HG02623 (cell line): ENCODE results near the gene KCNMA1.

Experiments used
- ATAC-seq: cut with Tn5 transposase; IDR thresholded peaks from one replicate; pipeline ENCODE4 v1.9.1; 2021; ENCODE audit warnings: moderate library complexity; ENCODE audit not compliant: unreplicated experiment

The KCNMA1 gene

GRCh38 chr10:76981251-76981650 is 656.4 kb downstream of the KCNMA1 start:
- ATAC-seq, result no peak

DNA sequence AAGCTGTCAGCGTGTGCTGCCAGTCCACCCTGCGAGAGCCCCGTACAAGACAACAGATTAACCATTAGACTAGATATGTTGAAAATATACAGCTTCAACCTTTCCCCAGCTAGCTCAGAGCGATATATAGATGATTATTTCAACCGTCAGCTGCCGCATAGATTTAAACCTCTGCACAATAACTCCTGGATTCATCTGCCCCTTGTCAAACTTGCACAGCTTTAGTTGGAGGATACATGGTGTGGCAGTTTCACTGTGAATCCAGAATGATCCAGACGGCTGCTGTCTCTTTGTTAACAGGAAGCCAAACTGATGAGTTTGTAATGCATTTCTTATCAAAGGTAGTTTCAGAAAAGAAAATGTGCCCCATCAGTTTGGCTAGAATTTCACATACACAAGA is 659.7 kb downstream of the KCNMA1 start:
- ATAC-seq, result no peak

DNA sequence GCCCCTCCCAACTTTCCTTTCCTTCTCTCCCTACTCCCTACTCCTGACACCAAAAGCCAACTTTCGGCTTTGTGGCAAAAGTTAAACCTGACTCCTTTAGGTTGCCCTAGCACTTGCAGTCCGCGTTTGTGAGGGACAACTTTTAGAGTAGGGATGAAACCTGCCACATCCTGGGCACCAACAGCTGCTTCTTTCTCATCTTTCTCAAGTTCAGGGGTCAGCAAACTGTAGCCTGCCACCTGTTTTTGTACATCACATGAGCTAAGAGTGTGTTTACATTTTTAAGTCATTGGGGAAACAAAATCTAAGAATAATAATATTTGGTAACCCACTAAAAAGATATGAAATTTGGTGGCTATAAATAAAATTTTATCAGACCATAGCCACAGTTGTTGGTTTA is 660.6 kb downstream of the KCNMA1 start:
- ATAC-seq, result no peak

DNA sequence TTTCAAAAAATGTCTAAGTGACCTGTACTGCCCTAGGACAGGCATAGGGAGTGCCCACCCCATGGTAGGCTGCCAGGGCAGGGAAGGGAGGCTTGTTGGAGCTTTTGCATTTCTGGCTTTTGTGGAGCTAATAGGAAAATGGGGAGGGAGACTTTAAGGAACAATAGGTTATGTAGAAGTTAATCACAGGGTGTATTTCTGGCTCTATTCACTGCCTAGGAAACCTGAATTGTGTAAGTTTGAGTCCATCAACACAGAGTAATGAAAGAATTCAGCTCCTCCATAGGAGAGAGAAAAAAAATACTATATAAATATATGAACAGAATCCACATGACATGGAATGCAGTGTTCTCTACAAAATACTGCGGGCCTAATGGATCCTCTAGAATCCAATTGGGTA is 661.5 kb downstream of the KCNMA1 start:
- no peak for ATAC-seq

DNA sequence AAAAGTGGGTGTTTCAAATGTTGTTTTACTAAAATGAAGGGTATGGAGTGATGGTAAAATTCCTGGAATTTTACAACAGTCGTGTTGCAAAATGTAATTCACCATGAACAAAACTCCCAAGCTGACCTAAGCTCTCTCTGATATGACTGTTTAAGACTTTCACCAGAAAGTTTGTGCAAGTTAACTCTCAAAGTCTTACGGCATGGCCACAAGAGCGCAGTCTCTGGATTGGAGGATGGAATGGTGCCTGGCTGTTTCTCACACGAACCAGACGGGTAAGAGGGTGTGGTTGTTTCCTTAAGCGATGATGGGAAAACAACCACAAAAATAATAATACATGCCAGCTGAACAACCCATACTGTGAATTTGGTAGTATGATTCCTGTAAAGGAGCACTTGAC is 662.5 kb downstream of the KCNMA1 start:
- ATAC-seq, result no peak

GRCh38 chr10:76974017-76974691 is 663.5 kb downstream of the KCNMA1 start:
- no peak for ATAC-seq

GRCh38 chr10:76973091-76974016 is 664.3 kb downstream of the KCNMA1 start:
- ATAC-seq, result no peak

GRCh38 chr10:76972541-76972940 is 665.1 kb downstream of the KCNMA1 start:
- no peak for ATAC-seq

DNA sequence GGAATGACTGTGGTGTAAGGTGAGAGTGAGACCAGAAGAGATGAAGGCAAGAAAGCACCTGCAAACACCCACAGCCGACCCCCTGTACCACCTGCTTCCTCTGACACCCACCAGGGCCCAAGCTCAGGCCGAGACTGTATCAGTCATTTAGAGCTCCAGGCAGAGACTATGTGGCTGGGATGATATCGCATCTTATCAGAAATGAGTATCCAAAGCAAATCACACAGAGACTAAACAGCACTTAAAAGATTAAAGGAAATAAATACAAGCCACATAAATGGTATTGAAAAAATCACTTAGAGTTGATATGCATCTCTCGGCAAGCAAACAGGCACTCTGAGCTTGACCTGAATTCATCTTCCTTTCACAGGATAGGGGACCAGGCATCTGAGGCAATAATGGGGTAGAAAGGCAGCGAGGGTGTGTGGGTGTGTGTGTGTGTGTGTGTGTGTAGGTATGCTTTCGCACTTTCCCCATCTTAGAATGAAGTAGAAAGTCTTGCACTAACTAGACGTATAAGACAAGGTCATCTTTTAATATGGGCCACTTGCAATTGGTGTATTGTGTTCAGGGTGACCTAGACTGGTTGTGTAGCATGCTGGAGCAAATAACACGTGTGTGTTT is 665.9 kb downstream of the KCNMA1 start:
- no peak for ATAC-seq

DNA sequence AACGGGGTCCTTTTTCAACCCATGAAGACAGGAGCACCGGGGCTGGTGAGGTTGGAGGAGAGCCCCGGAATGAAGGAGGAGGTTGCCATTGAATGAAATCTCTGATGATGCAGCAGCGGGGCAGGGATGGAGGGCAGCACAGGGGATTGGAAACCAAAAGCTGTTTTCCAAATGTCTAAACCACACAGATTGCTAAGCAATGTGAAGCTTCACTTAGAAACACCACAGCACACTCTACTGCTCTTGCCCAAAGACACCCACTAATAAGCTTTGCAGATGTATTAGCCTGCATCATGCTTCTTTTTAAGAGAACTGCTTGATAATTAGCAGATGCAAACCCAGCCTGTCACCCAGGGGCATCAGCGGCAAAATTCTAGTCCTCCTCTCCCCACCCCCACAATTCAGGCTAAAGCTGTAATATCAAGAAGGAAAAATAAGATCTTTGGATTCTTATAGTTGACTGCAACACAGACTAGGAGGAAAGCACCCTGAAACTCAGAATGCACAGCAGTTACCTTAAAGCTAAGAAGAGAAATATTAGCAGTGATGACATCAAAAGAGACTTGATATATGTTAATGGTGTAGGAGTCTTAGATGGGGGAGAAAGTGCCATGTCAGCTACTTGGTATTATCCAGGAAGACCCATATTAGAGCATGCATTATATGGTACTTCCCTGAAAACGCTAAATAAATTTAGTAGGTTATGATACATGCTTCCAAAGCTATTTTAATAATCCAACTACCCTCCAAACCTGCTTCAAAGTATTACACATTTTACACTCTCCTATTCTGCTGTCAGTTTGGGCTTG is 666.7 kb downstream of the KCNMA1 start:
- no peak for ATAC-seq

GRCh38 chr10:76969366-76969948 is 668.2 kb downstream of the KCNMA1 start:
- ATAC-seq, result no peak

DNA sequence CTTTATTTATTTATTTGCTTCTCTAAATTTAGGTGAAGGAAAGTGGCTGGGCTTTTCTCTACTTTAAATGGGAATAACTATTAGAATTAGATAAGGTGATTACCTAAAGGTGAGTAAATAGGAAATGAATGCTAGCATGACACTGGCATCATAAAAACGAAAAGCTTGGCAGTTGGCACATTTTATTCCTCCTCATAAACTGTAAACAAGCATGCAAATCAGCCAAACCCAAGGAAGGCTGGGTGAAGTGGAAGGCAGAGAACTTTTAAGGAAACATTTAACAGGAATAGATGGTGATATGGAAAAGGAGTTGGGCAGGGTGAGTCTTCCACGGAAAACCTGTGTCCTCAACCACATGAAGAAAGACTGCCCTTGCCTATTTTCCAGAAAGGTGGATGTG is 669.1 kb downstream of the KCNMA1 start:
- no peak for ATAC-seq

- ATAC-seq, result no peak
These were observed 674.8 kb downstream of the KCNMA1 start for GRCh38 chr10:76962851-76963250.

DNA sequence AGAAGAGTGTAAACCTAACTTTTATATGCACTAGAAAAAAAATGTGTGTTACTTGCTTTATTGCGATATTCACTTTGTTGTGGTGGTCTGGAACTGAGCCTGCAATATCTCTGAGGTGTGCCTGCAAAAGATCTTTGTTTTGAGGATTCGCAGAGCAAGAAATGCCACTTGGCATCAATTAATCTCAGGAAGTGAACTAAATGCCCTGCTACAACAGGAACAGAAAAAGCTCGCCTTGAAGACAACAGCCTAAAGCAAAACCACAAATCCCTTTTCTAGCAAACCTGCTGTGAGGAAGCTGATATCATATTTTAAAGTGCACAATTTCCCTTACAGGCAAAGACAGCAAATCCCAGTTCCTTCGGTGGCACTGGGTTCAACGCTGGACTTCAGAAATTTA is 675.8 kb downstream of the KCNMA1 start:
- ATAC-seq, result no peak

- no peak for ATAC-seq
These were observed 678.5 kb downstream of the KCNMA1 start for GRCh38 chr10:76959111-76959510.

DNA sequence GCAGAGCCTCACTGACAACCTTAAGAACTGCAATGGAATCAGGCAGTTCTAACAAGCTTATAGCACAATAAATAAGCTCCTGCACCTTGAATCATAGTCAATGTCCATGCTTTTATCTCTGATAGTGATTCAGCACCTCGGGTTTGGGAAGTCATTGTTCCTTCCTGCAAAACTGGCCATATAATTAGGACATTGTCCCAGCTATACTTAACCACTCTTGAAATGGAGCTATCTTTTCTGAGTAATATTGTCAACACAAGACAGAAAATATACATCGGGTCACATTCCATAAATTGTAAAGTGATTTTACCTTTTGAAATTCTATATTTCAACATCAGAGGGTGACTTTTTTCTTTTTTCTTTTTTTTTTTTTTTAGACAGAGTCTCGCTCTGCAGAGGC is 682.8 kb downstream of the KCNMA1 start:
- no peak for ATAC-seq

DNA sequence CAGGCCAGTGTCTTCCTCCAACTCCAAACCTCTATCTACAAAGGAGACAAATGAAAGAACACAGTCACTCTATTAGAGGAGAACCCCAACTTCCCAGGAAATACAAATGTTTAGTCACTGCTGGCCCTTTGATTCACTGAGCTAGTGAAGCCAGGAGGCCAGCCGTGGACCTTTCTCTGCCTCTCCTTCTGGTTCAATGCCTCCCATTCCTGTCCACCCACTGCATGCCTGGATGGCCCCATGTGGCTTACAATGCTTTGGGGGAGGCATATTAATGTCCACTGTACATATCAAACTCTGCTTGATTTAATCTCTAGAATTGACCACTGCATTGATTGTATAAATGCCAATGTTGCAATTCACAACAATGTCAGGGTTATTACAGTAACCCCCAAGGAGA is 687.3 kb downstream of the KCNMA1 start:
- ATAC-seq, result no peak

GRCh38 chr10:76946270-76946669 is 691.3 kb downstream of the KCNMA1 start:
- no peak for ATAC-seq

GRCh38 chr10:76945166-76945565 is 692.4 kb downstream of the KCNMA1 start:
- ATAC-seq, result no peak

- ATAC-seq, result no peak
These were observed 693.0 kb downstream of the KCNMA1 start for GRCh38 chr10:76944640-76945039.
